Chondrocyte (in vitro differentiated cells): Measurements from ENCODE around the gene GSS. TPM values are rescaled to one million over a fixed set of nuclear protein-coding genes. Genes with fewer than 3 reads are reported as not detected.
A peak's percentile ranks its signal among the peaks of the same experiment; 100 is the strongest.

Source experiments
- DNase-seq: peaks from one replicate; pipeline ENCODE4 v3.0.0; 2021; ENCODE audit warnings: mixed read lengths, low spot score
- H3K27ac Mint-ChIP-seq: one replicate; pipeline ENCODE4 v1.8.0; 2021; ENCODE audit warnings: mild to moderate bottlenecking, moderate library complexity, mixed read lengths; ENCODE audit not compliant: unreplicated experiment
- H3K27me3 Mint-ChIP-seq: 2 replicates; pipeline ENCODE4 v1.8.0; 2021; ENCODE audit warnings: low read depth, mixed read lengths
- H3K36me3 Mint-ChIP-seq: 2 replicates; pipeline ENCODE4 v1.8.0; 2021; ENCODE audit warnings: low read depth, mixed read lengths
- H3K4me1 Mint-ChIP-seq: 2 replicates; pipeline ENCODE4 v1.8.0; 2021; ENCODE audit warnings: low read depth, mild to moderate bottlenecking, mixed read lengths
- H3K4me3 Mint-ChIP-seq: one replicate; pipeline ENCODE4 v1.8.0; 2021; ENCODE audit warnings: mild to moderate bottlenecking, moderate library complexity, mixed read lengths; ENCODE audit not compliant: unreplicated experiment
- H3K9me3 Mint-ChIP-seq: 2 replicates; pipeline ENCODE4 v1.8.0; 2021; ENCODE audit warnings: low read depth, mixed read lengths
- CTCF ChIP-seq: fragments of 200-600 bp; sonication (generic); IDR thresholded peaks from 2 replicates; pipeline ENCODE4 v1.5.0; 2021; ENCODE audit warnings: antibody characterized with exemption, mild to moderate bottlenecking, moderate library complexity
- total RNA-seq: library from RNA; stranded (reverse); gene quantifications from 3 replicates; pipeline ENCODE4 v1.2.1, GENCODE V29; 2021

Gene GSS
- total RNA-seq, 1 donor from 2014 or later = 57.3 TPM

GRCh38 chr20:34990661-34991214 lies 35.1 kb upstream of the GSS start:
- Mint-ChIP-seq H3K9me3 (no peaks in the 10 kb centered on the region), H3K27ac (no peak overlapping the region), H3K4me1 (no peaks in the 10 kb centered on the region), H3K27me3 (peaks cover 7% of the 10 kb centered on the region), H3K4me3 (no peak overlapping the region), H3K36me3 (peaks cover 8% of the 10 kb centered on the region)
- DNase-seq = peak; percentile 88
- no peak for TF ChIP-seq CTCF

GRCh38 chr20:34990231-34990630 lies 34.6 kb upstream of the GSS start:
- Mint-ChIP-seq H3K36me3 (peaks cover 5% of the 10 kb centered on the region), H3K4me1 (no peaks in the 10 kb centered on the region), H3K27ac (no peak overlapping the region), H3K27me3 (peaks cover 12% of the 10 kb centered on the region), H3K4me3 (no peak overlapping the region), H3K9me3 (no peaks in the 10 kb centered on the region)
- no peak for DNase-seq
- TF ChIP-seq CTCF = no peak

GRCh38 chr20:34989670-34990069 lies 34.1 kb upstream of the GSS start:
- TF ChIP-seq CTCF = no peak
- H3K27ac Mint-ChIP-seq = no peak overlapping the region
- peaks cover 2% of the 10 kb centered on the region for H3K36me3 Mint-ChIP-seq
- H3K27me3 Mint-ChIP-seq = peaks cover 15% of the 10 kb centered on the region
- DNase-seq = no peak
- H3K9me3 Mint-ChIP-seq = no peaks in the 10 kb centered on the region
- peaks cover 3% of the 10 kb centered on the region for H3K4me1 Mint-ChIP-seq
- H3K4me3 Mint-ChIP-seq = no peak overlapping the region

GRCh38 chr20:34989118-34989517 lies 33.5 kb upstream of the GSS start:
- Mint-ChIP-seq H3K27me3 (peaks cover 16% of the 10 kb centered on the region), H3K36me3 (no peaks in the 10 kb centered on the region), H3K4me3 (no peak overlapping the region), H3K4me1 (peaks cover 3% of the 10 kb centered on the region), H3K9me3 (no peaks in the 10 kb centered on the region), H3K27ac (no peak overlapping the region)
- TF ChIP-seq CTCF = no peak
- DNase-seq = no peak

- DNase-seq = no peak
- no peak for TF ChIP-seq CTCF
- H3K27me3 Mint-ChIP-seq = peaks cover 23% of the 10 kb centered on the region
- no peak overlapping the region for H3K27ac Mint-ChIP-seq
- H3K4me1 Mint-ChIP-seq = peaks cover 3% of the 10 kb centered on the region
- no peaks in the 10 kb centered on the region for H3K9me3 Mint-ChIP-seq
- no peaks in the 10 kb centered on the region for H3K36me3 Mint-ChIP-seq
- no peak overlapping the region for H3K4me3 Mint-ChIP-seq
Observed at GRCh38 chr20:34988191-34988540, 32.6 kb upstream of the GSS start.
